ENCODE measurements around the gene MARCHF10. TPM values are rescaled to one million over a fixed set of nuclear protein-coding genes. Genes with fewer than 3 reads are reported as not detected.

MARCHF10 gene
- total RNA-seq, 2 experiments from 2014 or later: not detected

DNA sequence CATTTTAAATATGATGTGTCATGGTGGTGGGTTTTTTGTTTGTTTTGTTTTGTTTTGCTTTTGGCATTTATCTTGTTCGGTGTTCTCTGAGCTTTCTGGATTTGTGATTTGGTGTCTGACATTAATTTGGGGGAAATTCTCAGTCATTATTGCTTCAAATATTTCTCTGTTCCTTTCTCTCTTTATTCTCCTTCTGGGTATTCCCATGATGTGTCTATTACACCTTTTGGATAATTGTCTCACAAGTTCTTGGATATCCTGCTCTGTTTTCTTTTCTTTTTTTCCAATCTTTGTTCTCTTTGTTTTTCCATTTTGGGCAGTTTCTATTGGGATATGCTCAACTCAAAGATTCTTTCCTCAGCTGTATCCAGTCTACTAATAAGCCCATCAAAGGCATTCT is 88.5 kb downstream of the MARCHF10 start:
- H3K36me3 Mint-ChIP-seq (ENCODE audit: low read depth): no peaks in the 10 kb centered on the region
- POLR2A ChIA-PET: no interaction called here
- ATAC-seq (no peak), DNase-seq (no peak)
- CTCF ChIA-PET: no interaction called here
- H3K27ac Mint-ChIP-seq: no peak overlapping the region
- H3K4me1 Mint-ChIP-seq (ENCODE audit: low read depth): peaks cover 28% of the 10 kb centered on the region
- TF ChIP-seq, protein P1, sequence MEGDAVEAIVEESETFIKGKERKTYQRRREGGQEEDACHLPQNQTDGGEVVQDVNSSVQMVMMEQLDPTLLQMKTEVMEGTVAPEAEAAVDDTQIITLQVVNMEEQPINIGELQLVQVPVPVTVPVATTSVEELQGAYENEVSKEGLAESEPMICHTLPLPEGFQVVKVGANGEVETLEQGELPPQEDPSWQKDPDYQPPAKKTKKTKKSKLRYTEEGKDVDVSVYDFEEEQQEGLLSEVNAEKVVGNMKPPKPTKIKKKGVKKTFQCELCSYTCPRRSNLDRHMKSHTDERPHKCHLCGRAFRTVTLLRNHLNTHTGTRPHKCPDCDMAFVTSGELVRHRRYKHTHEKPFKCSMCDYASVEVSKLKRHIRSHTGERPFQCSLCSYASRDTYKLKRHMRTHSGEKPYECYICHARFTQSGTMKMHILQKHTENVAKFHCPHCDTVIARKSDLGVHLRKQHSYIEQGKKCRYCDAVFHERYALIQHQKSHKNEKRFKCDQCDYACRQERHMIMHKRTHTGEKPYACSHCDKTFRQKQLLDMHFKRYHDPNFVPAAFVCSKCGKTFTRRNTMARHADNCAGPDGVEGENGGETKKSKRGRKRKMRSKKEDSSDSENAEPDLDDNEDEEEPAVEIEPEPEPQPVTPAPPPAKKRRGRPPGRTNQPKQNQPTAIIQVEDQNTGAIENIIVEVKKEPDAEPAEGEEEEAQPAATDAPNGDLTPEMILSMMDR (IDR thresholded peaks at IDR 0.05): no peak
- no peaks in the 10 kb centered on the region for H3K9me3 Mint-ChIP-seq
- H3K27me3 Mint-ChIP-seq: peaks cover 19% of the 10 kb centered on the region
- H3K4me3 Mint-ChIP-seq: no peak overlapping the region
- intact Hi-C loops (cut with micrococcal nuclease): no loop called here

DNA sequence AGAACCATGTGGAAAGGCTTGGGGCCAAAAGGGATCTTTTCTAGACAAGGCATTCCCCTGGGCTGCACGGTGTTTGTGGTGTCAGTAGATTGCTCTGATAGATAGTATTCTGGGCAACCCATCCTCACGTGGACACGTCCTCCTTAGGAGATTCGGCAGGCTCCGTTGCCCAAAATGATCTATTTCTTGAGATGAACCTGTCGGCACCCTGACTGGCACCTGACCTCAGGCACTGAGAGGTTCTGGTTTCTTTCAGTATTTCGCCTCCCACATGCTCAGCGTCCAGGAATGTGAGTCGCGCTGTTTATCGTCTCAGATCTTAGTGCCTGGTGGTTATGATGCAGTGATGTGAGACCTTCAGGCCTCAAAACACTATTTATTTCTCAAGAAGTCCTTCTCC is 89.7 kb downstream of the MARCHF10 start:
- Mint-ChIP-seq H3K9me3 (no peaks in the 10 kb centered on the region), H3K4me1 (ENCODE audit: low read depth) (peaks cover 16% of the 10 kb centered on the region), H3K36me3 (ENCODE audit: low read depth) (no peaks in the 10 kb centered on the region), H3K4me3 (no peak overlapping the region), H3K27me3 (peaks cover 15% of the 10 kb centered on the region), H3K27ac (no peak overlapping the region)
- DNase-seq (peak; percentile 56), ATAC-seq (peak; percentile 68)
- TF ChIP-seq, protein P1 (IDR thresholded peaks at IDR 0.05): no peak
- intact Hi-C loops (cut with micrococcal nuclease): no loop called here
- ChIA-PET CTCF (no interaction called here), POLR2A (no interaction called here)

DNA sequence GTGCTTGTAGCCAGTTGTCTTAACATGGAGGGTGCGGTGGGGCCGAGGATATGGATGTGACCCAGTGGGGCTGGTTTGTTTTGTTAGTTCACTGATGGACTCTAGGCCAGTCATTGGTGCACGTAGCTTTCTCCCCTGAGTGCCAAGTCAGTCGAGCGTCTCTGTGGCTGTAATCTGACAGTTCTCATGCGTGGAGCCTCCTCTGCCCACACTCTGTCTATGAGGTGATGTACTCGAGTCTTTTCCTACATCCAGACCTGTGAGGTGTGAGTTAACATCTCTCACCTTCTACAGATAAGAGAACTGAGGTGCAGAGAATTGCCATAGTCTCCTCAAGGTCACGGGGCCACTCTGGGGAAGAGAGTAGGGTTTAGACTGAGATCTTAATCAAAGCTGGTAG is 90.2 kb downstream of the MARCHF10 start:
- ChIA-PET CTCF (no interaction called here), POLR2A (no interaction called here)
- H3K4me1 Mint-ChIP-seq (ENCODE audit: low read depth): peaks cover 12% of the 10 kb centered on the region
- DNase-seq: no peak
- TF ChIP-seq, protein P1 (IDR thresholded peaks at IDR 0.05): no peak
- H3K36me3 Mint-ChIP-seq (ENCODE audit: low read depth): no peaks in the 10 kb centered on the region
- peaks cover 12% of the 10 kb centered on the region for H3K27me3 Mint-ChIP-seq
- intact Hi-C loops (cut with micrococcal nuclease): no loop called here
- H3K9me3 Mint-ChIP-seq: no peaks in the 10 kb centered on the region
- no peak overlapping the region for H3K27ac Mint-ChIP-seq
- ATAC-seq: no peak
- no peak overlapping the region for H3K4me3 Mint-ChIP-seq

DNA sequence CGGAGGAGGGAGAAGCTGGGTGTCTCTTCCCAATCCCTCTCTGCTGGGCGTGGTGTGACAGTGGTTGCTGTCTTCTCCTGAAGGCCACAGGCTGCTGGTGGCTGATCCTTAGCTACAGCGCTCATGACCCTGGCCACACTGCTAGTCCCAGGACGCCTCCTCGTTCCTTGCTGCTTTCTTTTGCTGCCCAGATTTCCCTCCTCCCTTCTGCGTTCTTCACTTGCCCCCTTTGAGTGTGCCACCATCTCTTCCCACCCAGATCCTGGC is 90.6 kb downstream of the MARCHF10 start:
- H3K27me3 Mint-ChIP-seq: peaks cover 10% of the 10 kb centered on the region
- TF ChIP-seq, protein P1 (IDR thresholded peaks at IDR 0.05): no peak
- H3K4me3 Mint-ChIP-seq: no peak overlapping the region
- peaks cover 12% of the 10 kb centered on the region for H3K4me1 Mint-ChIP-seq (ENCODE audit: low read depth)
- intact Hi-C loops (cut with micrococcal nuclease): no loop called here
- H3K9me3 Mint-ChIP-seq: no peaks in the 10 kb centered on the region
- ChIA-PET CTCF (no interaction called here), POLR2A (no interaction called here)
- H3K27ac Mint-ChIP-seq: no peak overlapping the region
- ATAC-seq (no peak), DNase-seq (no peak)
- H3K36me3 Mint-ChIP-seq (ENCODE audit: low read depth): no peaks in the 10 kb centered on the region

DNA sequence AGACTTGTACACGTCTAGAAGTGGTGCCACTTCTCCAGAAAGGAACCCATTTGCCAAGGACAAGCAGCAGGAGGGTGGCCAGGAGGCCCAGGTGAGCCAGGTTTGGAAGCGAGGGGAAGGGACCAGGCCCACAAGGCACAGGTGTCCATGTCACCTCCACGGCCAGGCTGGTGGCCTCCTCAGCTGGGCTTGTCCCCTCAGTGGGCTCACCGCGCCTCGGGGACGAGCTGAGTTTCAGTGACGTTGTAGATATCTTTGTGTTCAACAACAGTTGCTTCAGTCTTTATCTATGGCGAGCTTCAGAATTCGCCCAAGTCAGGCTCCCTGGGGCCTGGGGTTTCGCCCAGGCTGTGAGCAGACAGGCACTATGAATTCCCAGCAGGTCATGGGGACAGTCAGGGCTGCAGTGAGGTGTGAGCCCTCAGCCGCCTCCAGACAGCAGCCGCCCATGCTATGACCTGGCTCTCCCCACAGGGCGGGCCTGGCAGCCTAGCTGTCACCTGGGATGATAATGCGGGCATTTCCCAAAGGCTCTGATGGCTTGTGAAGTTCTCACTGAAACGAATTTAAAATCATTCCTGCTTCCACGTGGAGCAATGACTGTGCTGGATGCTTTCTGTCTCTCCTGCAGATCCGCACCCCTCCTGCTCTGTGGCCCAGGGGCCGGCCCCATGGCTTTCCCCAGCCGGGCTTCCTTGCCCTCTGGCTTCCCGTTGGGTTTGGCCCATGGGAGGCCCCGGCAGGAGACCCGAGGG is 91.1 kb downstream of the MARCHF10 start:
- TF ChIP-seq, protein P1 (IDR thresholded peaks at IDR 0.05): no peak
- no peak overlapping the region for H3K4me3 Mint-ChIP-seq
- H3K27me3 Mint-ChIP-seq: peaks cover 9% of the 10 kb centered on the region
- peaks cover 12% of the 10 kb centered on the region for H3K4me1 Mint-ChIP-seq (ENCODE audit: low read depth)
- H3K27ac Mint-ChIP-seq: no peak overlapping the region
- ATAC-seq (no peak), DNase-seq (no peak)
- no peaks in the 10 kb centered on the region for H3K9me3 Mint-ChIP-seq
- ChIA-PET POLR2A (no interaction called here), CTCF (no interaction called here)
- intact Hi-C loops (cut with micrococcal nuclease): no loop called here
- H3K36me3 Mint-ChIP-seq (ENCODE audit: low read depth): no peaks in the 10 kb centered on the region

Data from activated CD8-positive, alpha-beta T cell treated with anti-CD3 and anti-CD28 coated beads for 36 hours (primary cell).